ENCODE data around the gene NOTUM.

NOTUM gene

GRCh38 chr17:81995463-81996231, 34.7 kb upstream of the NOTUM start:
- TF ChIP-seq EZH2phosphoT487 (IDR thresholded peaks at IDR 0.05; ENCODE audit: borderline replicate concordance) (no peak), CTCF (conservative IDR thresholded peaks at IDR 0.05; ENCODE audit: low read length) (no peak)
- Histone ChIP-seq H3K79me2 (ENCODE audit: insufficient read depth, low read length) (no peaks in the 10 kb centered on the region), H3K9me3 (ENCODE audit: insufficient read depth, low read depth, low read length) (no peaks in the 10 kb centered on the region), H3F3A (ENCODE audit: low read depth) (no peaks in the 10 kb centered on the region), H3K9me2 (replicated peaks; ENCODE audit: low read depth, low read length) (no peaks in the 10 kb centered on the region), H4K20me1 (ENCODE audit: insufficient read depth, low read length, poor library complexity, severe bottlenecking) (no peaks in the 10 kb centered on the region), H2AFZ (ENCODE audit: low read length) (no peak overlapping the region), H3K4me3 (ENCODE audit: low read length, poor library complexity, severe bottlenecking) (no peak overlapping the region), H3K36me3 (ENCODE audit: insufficient read depth, low read length) (no peaks in the 10 kb centered on the region), H3K4me1 (ENCODE audit: insufficient read depth, low read length, poor library complexity, severe bottlenecking) (no peaks in the 10 kb centered on the region), H3K27me3 (ENCODE audit: insufficient read depth, low read length, poor library complexity, severe bottlenecking) (no peaks in the 10 kb centered on the region), H3K4me2 (ENCODE audit: low read depth, low read length, poor library complexity, severe bottlenecking) (no peak overlapping the region), H3K9ac (ENCODE audit: low read depth, low read length, poor library complexity, severe bottlenecking) (no peak overlapping the region)

- H3F3A ChIP-seq (ENCODE audit: low read depth) = no peaks in the 10 kb centered on the region
- H3K36me3 ChIP-seq (ENCODE audit: insufficient read depth, low read length) = no peaks in the 10 kb centered on the region
- no peak overlapping the region for H2AFZ ChIP-seq (ENCODE audit: low read length)
- no peaks in the 10 kb centered on the region for H3K27me3 ChIP-seq (ENCODE audit: insufficient read depth, low read length, poor library complexity, severe bottlenecking)
- H3K4me3 ChIP-seq (ENCODE audit: low read length, poor library complexity, severe bottlenecking) = no peak overlapping the region
- H3K9me2 ChIP-seq (replicated peaks; ENCODE audit: low read depth, low read length) = no peaks in the 10 kb centered on the region
- H3K79me2 ChIP-seq (ENCODE audit: insufficient read depth, low read length) = no peaks in the 10 kb centered on the region
- TF ChIP-seq CTCF (conservative IDR thresholded peaks at IDR 0.05; ENCODE audit: low read length) (no peak), EZH2phosphoT487 (IDR thresholded peaks at IDR 0.05; ENCODE audit: borderline replicate concordance) (no peak)
- no peaks in the 10 kb centered on the region for H4K20me1 ChIP-seq (ENCODE audit: insufficient read depth, low read length, poor library complexity, severe bottlenecking)
- no peaks in the 10 kb centered on the region for H3K9me3 ChIP-seq (ENCODE audit: insufficient read depth, low read depth, low read length)
- no peak overlapping the region for H3K9ac ChIP-seq (ENCODE audit: low read depth, low read length, poor library complexity, severe bottlenecking)
- no peak overlapping the region for H3K4me2 ChIP-seq (ENCODE audit: low read depth, low read length, poor library complexity, severe bottlenecking)
- no peaks in the 10 kb centered on the region for H3K4me1 ChIP-seq (ENCODE audit: insufficient read depth, low read length, poor library complexity, severe bottlenecking)
Observed at GRCh38 chr17:81994593-81995462, 33.8 kb upstream of the NOTUM start.

- H3K9me3 ChIP-seq (ENCODE audit: insufficient read depth, low read depth, low read length) = no peaks in the 10 kb centered on the region
- H4K20me1 ChIP-seq (ENCODE audit: insufficient read depth, low read length, poor library complexity, severe bottlenecking) = no peaks in the 10 kb centered on the region
- H3K4me2 ChIP-seq (ENCODE audit: low read depth, low read length, poor library complexity, severe bottlenecking) = no peak overlapping the region
- no peaks in the 10 kb centered on the region for H3K79me2 ChIP-seq (ENCODE audit: insufficient read depth, low read length)
- H3K9me2 ChIP-seq (replicated peaks; ENCODE audit: low read depth, low read length) = no peaks in the 10 kb centered on the region
- H3K9ac ChIP-seq (ENCODE audit: low read depth, low read length, poor library complexity, severe bottlenecking) = no peak overlapping the region
- no peaks in the 10 kb centered on the region for H3F3A ChIP-seq (ENCODE audit: low read depth)
- no peaks in the 10 kb centered on the region for H3K36me3 ChIP-seq (ENCODE audit: insufficient read depth, low read length)
- H3K4me1 ChIP-seq (ENCODE audit: insufficient read depth, low read length, poor library complexity, severe bottlenecking) = no peaks in the 10 kb centered on the region
- H3K27me3 ChIP-seq (ENCODE audit: insufficient read depth, low read length, poor library complexity, severe bottlenecking) = no peaks in the 10 kb centered on the region
- TF ChIP-seq CTCF (conservative IDR thresholded peaks at IDR 0.05; ENCODE audit: low read length) (no peak), EZH2phosphoT487 (IDR thresholded peaks at IDR 0.05; ENCODE audit: borderline replicate concordance) (no peak)
- H2AFZ ChIP-seq (ENCODE audit: low read length) = no peak overlapping the region
- H3K4me3 ChIP-seq (ENCODE audit: low read length, poor library complexity, severe bottlenecking) = no peak overlapping the region
Observed at GRCh38 chr17:81993729-81994592, 33.0 kb upstream of the NOTUM start.
